Uterus (tissue), 4 donors: ENCODE measurements around the gene MCOLN2. TPM values are rescaled to one million over a fixed set of nuclear protein-coding genes. Genes with fewer than 3 reads are reported as not detected.

Source experiments
- DNase-seq, 2 donors: peaks; one replicate each; pipeline ENCODE4 v3.0.0-alpha.2; 2019 to 2020
- H3K27ac ChIP-seq, 2 donors: fragments of 200-600 bp; sonication (generic); 1 replicate in 1 of 2; 2 replicates in 1 of 2; pipeline ENCODE4 v1.5.1; 2016 to 2018
- H3K27me3 ChIP-seq, 2 donors: fragments of 200-600 bp; sonication (generic); one replicate each; pipeline ENCODE4 v1.5.1; 2018 to 2019; ENCODE audit warnings: control low read depth in 1 of 2
- H3K36me3 ChIP-seq, 2 donors: fragments of 200-600 bp; sonication (generic); one replicate each; pipeline ENCODE4 v1.5.1; 2019; ENCODE audit warnings: control low read depth in 1 of 2
- H3K4me1 ChIP-seq, 2 donors: fragments of 200-600 bp; sonication (generic); one replicate each; pipeline ENCODE4 v1.5.1; 2018 to 2019; ENCODE audit warnings: control low read depth in 1 of 2
- H3K4me3 ChIP-seq, 2 donors: fragments of 200-600 bp; sonication (generic); 1 replicate in 1 of 2; 2 replicates in 1 of 2; pipeline ENCODE4 v1.5.1; 2018 to 2019; ENCODE audit warnings: mild to moderate bottlenecking in 1 of 2
- H3K9me3 ChIP-seq, 2 donors: fragments of 200-600 bp; sonication (generic); one replicate each; pipeline ENCODE4 v1.5.1; 2019; ENCODE audit warnings: control low read depth in 1 of 2
- POLR2A ChIP-seq, 2 donors: fragments of 450-650 bp; IDR thresholded peaks; one replicate each; pipeline ENCODE4 v1.6.1; 2016; ENCODE audit warnings: antibody characterized with exemption in 2 of 2, mild to moderate bottlenecking in 1 of 2, moderate library complexity in 1 of 2
- intact Hi-C: fragments of 100-400 bp; cut with DNase I; formaldehyde crosslinking; loops from one replicate; pipeline ENCODE4 v1.15.1; 2023; ENCODE audit warnings: low total_unique reads
- total RNA-seq, 4 donors: library from RNA; depleted of rRNA in 3 of 4; stranded (reverse); fragments of >200 nt in 3 of 4; gene quantifications; one replicate each; pipeline versions ENCODE4 v1.1.0 to v1.2.4, GENCODE V29; 2014 to 2023
- TF ChIP-seq, protein P1 (sequence below), 4 experiments: fragments of 200-600 bp in 2 of 4; fragments of 450-650 bp in 2 of 4; sonication (generic) in 2 of 4; IDR thresholded peaks; one replicate each; pipeline ENCODE4 v1.5.1; 2016 to 2019; ENCODE audit warnings: antibody characterized with exemption in 4 of 4, mild to moderate bottlenecking in 2 of 4, moderate library complexity in 1 of 4
- donor health status: DM: yes; HTN: yes; CAD: no.

The MCOLN2 gene
- total RNA-seq, 4 donors from 2014 or later, result 0.73 to 10.3 TPM; not detected in 2

DNA sequence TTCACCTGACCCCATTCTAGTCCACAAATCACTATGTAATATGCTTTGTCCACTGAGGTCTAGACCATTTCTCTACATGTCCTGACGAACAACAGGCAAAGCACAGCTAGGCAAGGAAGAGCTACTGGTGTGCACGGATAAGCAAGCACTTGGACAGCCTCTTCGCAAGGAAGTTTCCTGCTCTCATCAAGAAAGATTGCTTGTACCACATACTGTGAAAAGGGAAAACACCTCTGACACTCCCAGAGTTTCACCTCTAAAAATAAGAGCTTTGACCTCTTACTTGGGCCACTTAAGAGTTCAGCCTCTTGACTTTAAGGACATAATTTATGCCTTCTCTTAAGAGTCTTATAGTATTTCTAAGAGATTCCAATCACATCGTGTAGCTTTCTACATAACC lies 67.9 kb downstream of the MCOLN2 start:
- no peak overlapping the region for H3K27ac ChIP-seq
- no peaks in the 10 kb centered on the region for H3K36me3 ChIP-seq
- H3K4me3 ChIP-seq, result no peak overlapping the region
- no peaks in the 10 kb centered on the region for H3K27me3 ChIP-seq
- no peaks in the 10 kb centered on the region for H3K4me1 ChIP-seq
- no peak for DNase-seq
- intact Hi-C loops, result no loop called here
- H3K9me3 ChIP-seq, result no peaks in the 10 kb centered on the region
- TF ChIP-seq, protein P1, sequence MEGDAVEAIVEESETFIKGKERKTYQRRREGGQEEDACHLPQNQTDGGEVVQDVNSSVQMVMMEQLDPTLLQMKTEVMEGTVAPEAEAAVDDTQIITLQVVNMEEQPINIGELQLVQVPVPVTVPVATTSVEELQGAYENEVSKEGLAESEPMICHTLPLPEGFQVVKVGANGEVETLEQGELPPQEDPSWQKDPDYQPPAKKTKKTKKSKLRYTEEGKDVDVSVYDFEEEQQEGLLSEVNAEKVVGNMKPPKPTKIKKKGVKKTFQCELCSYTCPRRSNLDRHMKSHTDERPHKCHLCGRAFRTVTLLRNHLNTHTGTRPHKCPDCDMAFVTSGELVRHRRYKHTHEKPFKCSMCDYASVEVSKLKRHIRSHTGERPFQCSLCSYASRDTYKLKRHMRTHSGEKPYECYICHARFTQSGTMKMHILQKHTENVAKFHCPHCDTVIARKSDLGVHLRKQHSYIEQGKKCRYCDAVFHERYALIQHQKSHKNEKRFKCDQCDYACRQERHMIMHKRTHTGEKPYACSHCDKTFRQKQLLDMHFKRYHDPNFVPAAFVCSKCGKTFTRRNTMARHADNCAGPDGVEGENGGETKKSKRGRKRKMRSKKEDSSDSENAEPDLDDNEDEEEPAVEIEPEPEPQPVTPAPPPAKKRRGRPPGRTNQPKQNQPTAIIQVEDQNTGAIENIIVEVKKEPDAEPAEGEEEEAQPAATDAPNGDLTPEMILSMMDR (IDR thresholded peaks at IDR 0.05), result no peak
- TF ChIP-seq POLR2A (IDR thresholded peaks at IDR 0.05), result no peak

GRCh38 chr1:84923317-84923716 lies 73.6 kb downstream of the MCOLN2 start:
- no peak overlapping the region for H3K27ac ChIP-seq
- no peak for DNase-seq
- no peak overlapping the region for H3K4me3 ChIP-seq
- intact Hi-C loops, result no loop called here
- no peaks in the 10 kb centered on the region for H3K36me3 ChIP-seq
- H3K4me1 ChIP-seq, result no peaks in the 10 kb centered on the region
- TF ChIP-seq POLR2A (IDR thresholded peaks at IDR 0.05), result no peak
- TF ChIP-seq, protein P1 (IDR thresholded peaks at IDR 0.05), result no peak
- H3K9me3 ChIP-seq, result no peaks in the 10 kb centered on the region
- H3K27me3 ChIP-seq, result no peaks in the 10 kb centered on the region

GRCh38 chr1:84920159-84920558 lies 76.8 kb downstream of the MCOLN2 start:
- no peaks in the 10 kb centered on the region for H3K27me3 ChIP-seq
- H3K36me3 ChIP-seq, result no peaks in the 10 kb centered on the region
- H3K4me1 ChIP-seq, result no peaks in the 10 kb centered on the region
- DNase-seq, result no peak
- H3K4me3 ChIP-seq, result no peak overlapping the region
- intact Hi-C loops, result no loop called here
- TF ChIP-seq, protein P1 (IDR thresholded peaks at IDR 0.05), result no peak
- TF ChIP-seq POLR2A (IDR thresholded peaks at IDR 0.05), result no peak
- no peak overlapping the region for H3K27ac ChIP-seq
- no peaks in the 10 kb centered on the region for H3K9me3 ChIP-seq

- TF ChIP-seq, protein P1 (IDR thresholded peaks at IDR 0.05), result no peak
- no peak for TF ChIP-seq POLR2A (IDR thresholded peaks at IDR 0.05)
- Histone ChIP-seq H3K9me3 (no peaks in the 10 kb centered on the region), H3K27ac (no peak overlapping the region), H3K36me3 (no peaks in the 10 kb centered on the region), H3K4me1 (no peaks in the 10 kb centered on the region), H3K4me3 (no peak overlapping the region), H3K27me3 (no peaks in the 10 kb centered on the region)
- DNase-seq, result no peak
- intact Hi-C loops, result no loop called here
Measured at GRCh38 chr1:84919461-84919970, 77.4 kb downstream of the MCOLN2 start.

DNA sequence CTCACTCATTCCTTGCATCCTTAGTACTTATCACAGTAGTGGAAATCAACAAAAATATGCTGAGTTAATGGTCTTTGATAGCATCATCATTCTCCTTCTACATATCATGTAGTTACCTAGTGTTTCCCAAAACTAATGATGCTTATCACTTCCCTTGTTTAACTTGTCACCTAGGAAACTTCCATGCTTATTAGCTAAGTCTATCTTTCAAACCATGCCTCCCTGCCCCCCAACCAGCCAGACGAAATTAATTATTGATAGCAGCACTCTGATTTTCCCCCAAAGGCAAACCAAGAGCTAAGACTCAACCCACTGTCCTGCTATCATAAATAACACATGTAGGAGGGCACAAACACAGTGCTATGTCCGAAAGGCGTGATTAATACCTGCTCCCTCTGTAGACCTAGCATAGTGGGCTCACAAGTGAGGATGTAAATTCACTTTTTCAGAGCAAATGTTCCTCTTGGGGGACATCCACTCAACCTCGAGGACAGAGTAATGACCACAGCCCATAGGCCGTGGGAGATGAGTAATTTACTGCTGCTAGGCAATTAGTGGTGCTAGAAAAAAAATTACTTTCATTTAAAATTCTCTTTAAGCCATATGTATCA lies 78.1 kb downstream of the MCOLN2 start:
- no peaks in the 10 kb centered on the region for H3K9me3 ChIP-seq
- no peak overlapping the region for H3K4me3 ChIP-seq
- TF ChIP-seq POLR2A (IDR thresholded peaks at IDR 0.05), result no peak
- TF ChIP-seq, protein P1 (IDR thresholded peaks at IDR 0.05), result no peak
- no peaks in the 10 kb centered on the region for H3K27me3 ChIP-seq
- no peaks in the 10 kb centered on the region for H3K4me1 ChIP-seq
- no peak overlapping the region for H3K27ac ChIP-seq
- intact Hi-C loops, result no loop called here
- H3K36me3 ChIP-seq, result no peaks in the 10 kb centered on the region
- DNase-seq, result no peak
